ENCODE results near the gene FUCA2. TPM values are rescaled to one million over a fixed set of nuclear protein-coding genes. Genes with fewer than 3 reads are reported as not detected.

The FUCA2 gene
- total and polyA plus RNA-seq, 2 of the 8 experiments (the other 6 are each of a cell fraction or from before 2014, with no cell fraction given): 24.2 to 47.2 TPM

DNA sequence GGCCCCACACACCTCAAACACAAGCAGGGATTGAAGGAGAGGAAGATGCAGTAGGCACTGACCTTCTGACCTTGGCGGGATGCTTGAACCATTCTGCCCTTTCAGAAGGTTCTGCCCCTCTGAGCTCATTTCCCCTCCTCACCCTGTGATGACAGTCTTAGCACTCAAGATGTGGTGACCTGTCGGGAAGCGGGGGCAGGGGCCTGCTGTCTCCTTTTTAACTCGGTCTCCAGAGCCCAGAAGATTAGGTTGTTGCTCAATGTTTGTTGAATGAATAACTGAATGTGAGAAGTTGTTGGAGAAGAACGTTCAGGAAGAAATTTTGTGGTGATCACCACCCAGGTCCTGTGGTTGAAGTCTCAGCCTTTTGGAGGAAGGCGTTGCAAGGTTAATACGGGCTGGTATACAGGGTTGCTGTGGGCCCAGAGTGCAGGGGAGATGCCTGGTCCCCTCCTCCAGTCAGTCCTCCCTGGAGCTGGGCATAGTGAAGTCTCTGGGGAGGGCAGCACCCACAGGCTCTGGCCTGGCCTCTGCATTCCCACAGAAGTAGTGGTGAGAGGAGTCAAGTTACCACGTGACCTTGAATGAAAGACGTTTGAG, 49.7 kb upstream of the FUCA2 start (continued):
- TF ChIP-seq, protein P1, sequence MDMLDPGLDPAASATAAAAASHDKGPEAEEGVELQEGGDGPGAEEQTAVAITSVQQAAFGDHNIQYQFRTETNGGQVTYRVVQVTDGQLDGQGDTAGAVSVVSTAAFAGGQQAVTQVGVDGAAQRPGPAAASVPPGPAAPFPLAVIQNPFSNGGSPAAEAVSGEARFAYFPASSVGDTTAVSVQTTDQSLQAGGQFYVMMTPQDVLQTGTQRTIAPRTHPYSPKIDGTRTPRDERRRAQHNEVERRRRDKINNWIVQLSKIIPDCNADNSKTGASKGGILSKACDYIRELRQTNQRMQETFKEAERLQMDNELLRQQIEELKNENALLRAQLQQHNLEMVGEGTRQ (IDR thresholded peaks at IDR 0.05; ENCODE audit: low read length): no peak
- TF ChIP-seq TAF7 (optimal IDR thresholded peaks at IDR 0.05; ENCODE audit: borderline replicate concordance, low read depth, low read length) (no peak), BCL11A (IDR thresholded peaks at IDR 0.05; ENCODE audit: low read depth in 2 of 2, low read length in 2 of 2) (no peak), RXRA (IDR thresholded peaks at IDR 0.05; ENCODE audit: insufficient read depth, low read depth, low read length) (no peak), SUZ12 (IDR thresholded peaks at IDR 0.05; ENCODE audit: low read length) (no peak), PHF8 (conservative IDR thresholded peaks at IDR 0.05; ENCODE audit: low read depth, low read length) (no peak), SP4 (IDR thresholded peaks at IDR 0.05; ENCODE audit: low read length) (no peak)

Data from H1 (cell line).